Activated CD8-positive, alpha-beta memory T cell treated with anti-CD3 and anti-CD28 coated beads for 24 hours (primary cell): ENCODE data around the gene VWA8.
"Not testable (repeated sequence)": the region's sequence is repeated elsewhere in the genome, so short reads cannot be mapped to it uniquely, and the experiment has no call there.

Experiments used
- DNase-seq: peaks from one replicate; pipeline ENCODE4 v3.0.0-alpha.2; 2020

Gene VWA8

GRCh38 chr13:41639955-41640780, 320.7 kb downstream of the VWA8 start:
- no peak for DNase-seq

GRCh38 chr13:41639237-41639904, 321.5 kb downstream of the VWA8 start:
- no peak for DNase-seq

DNA sequence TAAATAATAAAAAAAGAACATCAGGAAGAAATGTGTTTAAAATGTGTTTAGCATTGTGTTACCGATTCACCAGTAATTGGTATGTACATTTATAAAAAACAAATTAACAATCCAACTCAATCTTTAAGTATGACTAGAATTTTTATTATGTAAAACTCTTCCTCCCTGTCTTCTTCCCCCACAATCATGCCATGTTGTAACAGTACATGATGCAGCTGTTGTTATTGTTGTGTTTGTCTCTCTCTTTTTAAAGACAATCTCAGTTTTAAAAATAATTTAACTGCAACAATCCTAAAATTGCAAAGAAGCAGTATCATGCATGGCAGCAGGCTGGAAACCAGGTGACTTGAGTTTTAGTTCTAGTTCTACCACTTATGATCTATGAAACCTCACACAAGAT, 323.3 kb downstream of the VWA8 start:
- no peak for DNase-seq

- not testable (repeated sequence) for DNase-seq
These were observed 323.9 kb downstream of the VWA8 start for GRCh38 chr13:41637032-41637431.

DNA sequence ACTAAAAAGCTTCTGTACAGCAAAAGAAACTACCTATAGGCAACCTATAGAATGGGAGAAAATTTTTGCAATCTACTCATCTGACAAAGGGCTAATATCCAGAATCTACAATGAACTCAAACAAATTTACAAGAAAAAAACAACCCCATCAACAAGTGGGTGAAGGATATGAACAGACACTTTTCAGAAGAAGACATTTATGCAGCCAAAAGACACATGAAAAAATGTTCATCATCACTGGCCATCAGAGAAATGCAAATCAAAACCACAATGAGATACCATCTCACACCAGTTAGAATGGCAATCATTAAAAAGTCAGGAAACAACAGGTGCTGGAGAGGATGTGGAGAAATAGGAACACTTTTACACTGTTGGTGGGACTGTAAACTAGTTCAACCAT, 324.3 kb downstream of the VWA8 start:
- DNase-seq = not testable (repeated sequence)

DNA sequence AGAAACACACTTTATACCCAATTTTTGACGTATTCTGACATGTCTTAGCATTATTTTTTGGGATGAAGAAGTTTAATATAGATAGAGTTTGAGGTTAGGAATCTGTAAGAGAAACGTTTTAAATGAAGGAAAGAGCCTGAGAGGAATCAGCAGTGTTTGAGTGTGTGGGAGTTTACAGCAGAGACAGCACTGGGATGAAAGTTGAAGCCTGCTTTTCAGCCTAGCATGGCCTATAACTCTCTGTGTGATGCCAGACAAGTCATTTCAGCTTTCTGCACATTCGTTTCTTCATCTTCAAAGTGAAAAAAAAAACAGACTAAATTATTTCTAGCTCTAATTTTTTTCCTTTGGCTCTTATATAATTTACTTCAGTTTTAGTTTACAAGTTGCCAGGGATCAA, 326.5 kb downstream of the VWA8 start:
- no peak for DNase-seq

DNA sequence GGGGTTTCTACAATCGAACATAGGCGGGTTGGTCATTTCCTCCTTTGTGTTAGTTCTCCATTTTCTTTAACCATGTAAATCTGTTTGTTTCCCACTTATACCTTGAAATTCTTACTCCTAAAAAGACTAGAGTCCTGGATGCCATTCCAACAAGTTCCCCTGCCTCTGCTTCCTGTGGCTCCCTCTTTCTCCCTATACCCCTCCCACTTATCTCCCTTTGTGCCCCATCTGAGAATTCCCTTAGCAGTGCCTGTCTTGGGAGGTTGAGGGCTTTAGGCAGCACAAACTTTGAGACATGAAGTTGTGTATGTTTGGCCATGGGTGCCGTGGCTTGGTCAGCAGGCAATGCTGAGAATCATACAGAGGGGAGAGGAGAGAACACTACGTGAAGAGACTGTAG, 327.1 kb downstream of the VWA8 start:
- no peak for DNase-seq

- DNase-seq = no peak
These were observed 329.5 kb downstream of the VWA8 start for GRCh38 chr13:41631296-41631965.

- no peak for DNase-seq
These were observed 333.5 kb downstream of the VWA8 start for GRCh38 chr13:41627425-41627824.

- DNase-seq = no peak
These were observed 336.9 kb downstream of the VWA8 start for GRCh38 chr13:41624041-41624440.

GRCh38 chr13:41622432-41623429, 338.2 kb downstream of the VWA8 start:
- no peak for DNase-seq

- no peak for DNase-seq
These were observed 339.0 kb downstream of the VWA8 start for GRCh38 chr13:41621716-41622431.

GRCh38 chr13:41617633-41618032, 343.3 kb downstream of the VWA8 start:
- not testable (repeated sequence) for DNase-seq

- no peak for DNase-seq
These were observed 344.8 kb downstream of the VWA8 start for GRCh38 chr13:41616151-41616550.

- no peak for DNase-seq
These were observed 345.4 kb downstream of the VWA8 start for GRCh38 chr13:41615528-41615855.

GRCh38 chr13:41614671-41615527, 346.0 kb downstream of the VWA8 start:
- DNase-seq = no peak

- no peak for DNase-seq
These were observed 346.8 kb downstream of the VWA8 start for GRCh38 chr13:41613984-41614661.

DNA sequence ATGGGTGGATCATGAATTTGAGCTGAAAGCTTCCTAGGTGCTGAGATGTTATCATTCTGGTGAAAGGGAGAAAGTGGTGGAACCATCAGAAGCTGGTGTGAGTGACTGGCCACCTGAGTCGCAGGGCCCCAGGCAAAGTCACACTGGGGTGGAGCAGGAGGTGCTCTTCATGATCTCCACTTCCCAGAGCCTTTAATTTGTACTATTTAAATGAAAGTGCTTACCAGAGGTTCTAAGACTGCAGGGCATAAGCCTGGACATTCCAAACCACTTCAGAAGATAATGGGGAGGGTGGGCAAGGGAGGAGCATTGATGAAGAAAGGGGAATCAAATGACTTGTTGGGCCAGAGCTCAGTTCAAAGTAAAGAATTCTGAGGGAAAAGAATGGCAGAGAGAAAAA, 347.4 kb downstream of the VWA8 start:
- DNase-seq = no peak

GRCh38 chr13:41611385-41611784, 349.5 kb downstream of the VWA8 start:
- no peak for DNase-seq

- no peak for DNase-seq
These were observed 350.5 kb downstream of the VWA8 start for GRCh38 chr13:41610404-41610803.
